ENCODE results near the gene ITGBL1.

DNA sequence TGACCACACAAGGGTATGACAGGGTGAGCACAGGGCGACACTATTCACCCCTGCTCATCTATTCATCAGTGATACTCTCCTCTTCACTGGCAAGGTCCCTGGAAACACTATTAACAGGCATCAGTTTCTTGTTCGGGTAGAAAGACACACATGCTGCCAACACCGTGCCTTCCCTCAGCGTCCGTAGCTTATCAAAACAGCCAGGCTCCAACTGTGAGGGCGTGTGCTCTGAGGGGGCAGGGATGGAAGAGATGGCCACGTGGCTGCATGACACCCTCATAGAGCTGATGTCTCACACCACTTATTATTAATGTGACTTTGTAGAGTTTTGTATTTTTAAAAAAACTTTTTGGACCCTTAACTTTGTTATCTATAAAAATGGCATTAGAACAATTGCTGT, 160.3 kb downstream of the ITGBL1 start:
- TF ChIP-seq, protein P1, sequence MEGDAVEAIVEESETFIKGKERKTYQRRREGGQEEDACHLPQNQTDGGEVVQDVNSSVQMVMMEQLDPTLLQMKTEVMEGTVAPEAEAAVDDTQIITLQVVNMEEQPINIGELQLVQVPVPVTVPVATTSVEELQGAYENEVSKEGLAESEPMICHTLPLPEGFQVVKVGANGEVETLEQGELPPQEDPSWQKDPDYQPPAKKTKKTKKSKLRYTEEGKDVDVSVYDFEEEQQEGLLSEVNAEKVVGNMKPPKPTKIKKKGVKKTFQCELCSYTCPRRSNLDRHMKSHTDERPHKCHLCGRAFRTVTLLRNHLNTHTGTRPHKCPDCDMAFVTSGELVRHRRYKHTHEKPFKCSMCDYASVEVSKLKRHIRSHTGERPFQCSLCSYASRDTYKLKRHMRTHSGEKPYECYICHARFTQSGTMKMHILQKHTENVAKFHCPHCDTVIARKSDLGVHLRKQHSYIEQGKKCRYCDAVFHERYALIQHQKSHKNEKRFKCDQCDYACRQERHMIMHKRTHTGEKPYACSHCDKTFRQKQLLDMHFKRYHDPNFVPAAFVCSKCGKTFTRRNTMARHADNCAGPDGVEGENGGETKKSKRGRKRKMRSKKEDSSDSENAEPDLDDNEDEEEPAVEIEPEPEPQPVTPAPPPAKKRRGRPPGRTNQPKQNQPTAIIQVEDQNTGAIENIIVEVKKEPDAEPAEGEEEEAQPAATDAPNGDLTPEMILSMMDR (IDR thresholded peaks at IDR 0.05): no peak
- TF ChIP-seq POLR2A (IDR thresholded peaks at IDR 0.05): no peak

Data from lower leg skin (tissue), 3 donors.